GM12865 (cell line): ENCODE results near the gene PIP4K2A.
"Not testable (repeated sequence)": the region's sequence is repeated elsewhere in the genome, so short reads cannot be mapped to it uniquely, and the experiment has no call there.

ENCODE experiments used
- DNase-seq: peaks from one replicate; pipeline ENCODE4 v3.0.0; 2010; ENCODE audit warnings: low read depth
- H3K4me3 ChIP-seq: 2 replicates; pipeline ENCODE4 v1.5.1; 2011; ENCODE audit warnings: mild to moderate bottlenecking, low read depth, low read length, control low read depth
- TF ChIP-seq, protein P1 (sequence below): IDR thresholded peaks from 2 replicates; pipeline ENCODE4 v1.5.1; 2011; ENCODE audit warnings: low read length, control low read depth, low read depth, inconsistent platforms; ENCODE audit not compliant: insufficient read depth; ENCODE audit errors: missing control alignments

PIP4K2A gene

DNA sequence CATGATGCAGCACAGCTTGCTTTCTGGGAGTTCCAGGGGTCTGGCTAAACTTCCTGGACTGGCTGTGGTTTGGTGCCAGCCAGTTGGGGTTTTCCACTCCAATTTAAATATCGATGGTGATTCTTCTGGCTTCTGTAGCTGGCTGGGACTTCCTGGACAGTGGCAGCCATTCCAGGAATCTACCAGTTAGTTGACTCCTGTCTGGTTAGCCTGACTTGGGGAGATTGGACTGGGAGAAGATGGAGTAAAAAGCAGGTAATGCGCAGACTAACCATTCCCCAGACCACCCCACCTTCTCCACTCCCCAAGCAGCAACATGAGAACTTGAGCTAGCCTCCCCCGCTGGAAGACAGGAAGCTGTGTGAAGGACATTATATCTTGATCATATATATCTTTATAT lies 6.3 kb upstream of the PIP4K2A start:
- TF ChIP-seq, protein P1, sequence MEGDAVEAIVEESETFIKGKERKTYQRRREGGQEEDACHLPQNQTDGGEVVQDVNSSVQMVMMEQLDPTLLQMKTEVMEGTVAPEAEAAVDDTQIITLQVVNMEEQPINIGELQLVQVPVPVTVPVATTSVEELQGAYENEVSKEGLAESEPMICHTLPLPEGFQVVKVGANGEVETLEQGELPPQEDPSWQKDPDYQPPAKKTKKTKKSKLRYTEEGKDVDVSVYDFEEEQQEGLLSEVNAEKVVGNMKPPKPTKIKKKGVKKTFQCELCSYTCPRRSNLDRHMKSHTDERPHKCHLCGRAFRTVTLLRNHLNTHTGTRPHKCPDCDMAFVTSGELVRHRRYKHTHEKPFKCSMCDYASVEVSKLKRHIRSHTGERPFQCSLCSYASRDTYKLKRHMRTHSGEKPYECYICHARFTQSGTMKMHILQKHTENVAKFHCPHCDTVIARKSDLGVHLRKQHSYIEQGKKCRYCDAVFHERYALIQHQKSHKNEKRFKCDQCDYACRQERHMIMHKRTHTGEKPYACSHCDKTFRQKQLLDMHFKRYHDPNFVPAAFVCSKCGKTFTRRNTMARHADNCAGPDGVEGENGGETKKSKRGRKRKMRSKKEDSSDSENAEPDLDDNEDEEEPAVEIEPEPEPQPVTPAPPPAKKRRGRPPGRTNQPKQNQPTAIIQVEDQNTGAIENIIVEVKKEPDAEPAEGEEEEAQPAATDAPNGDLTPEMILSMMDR, result no peak
- H3K4me3 ChIP-seq, result no peak overlapping the region
- no peak for DNase-seq

DNA sequence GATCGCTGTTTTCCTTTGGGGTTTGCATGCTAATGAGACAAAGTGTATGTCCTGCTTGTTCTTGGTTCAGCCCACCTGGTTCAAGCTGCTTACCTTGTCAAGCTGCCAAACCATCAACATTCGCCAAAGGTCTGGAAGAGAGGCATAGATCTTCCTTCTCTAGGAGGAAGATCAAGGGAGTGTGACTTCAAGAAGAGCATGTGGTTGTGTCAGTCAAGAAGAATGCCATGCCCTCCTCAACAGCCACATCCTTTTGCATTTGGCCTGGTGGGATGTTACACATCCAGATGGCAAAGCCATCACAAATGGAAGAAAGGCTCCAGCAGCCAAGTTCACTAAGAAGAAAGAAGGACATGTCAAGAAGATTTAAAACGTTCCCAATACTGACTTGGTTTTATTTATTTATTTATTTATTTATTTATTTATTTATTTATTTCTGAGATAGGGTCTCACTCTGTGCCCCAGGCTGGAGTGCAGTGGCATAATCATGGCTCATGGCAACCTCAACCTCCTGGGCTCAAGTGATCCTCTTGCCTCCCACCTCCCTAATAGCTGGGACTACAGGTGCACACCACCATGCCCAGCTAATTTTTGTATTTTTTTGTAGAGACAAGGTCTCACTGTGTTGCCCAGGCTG lies 5.1 kb upstream of the PIP4K2A start:
- DNase-seq, result no peak
- TF ChIP-seq, protein P1, result no peak

DNA sequence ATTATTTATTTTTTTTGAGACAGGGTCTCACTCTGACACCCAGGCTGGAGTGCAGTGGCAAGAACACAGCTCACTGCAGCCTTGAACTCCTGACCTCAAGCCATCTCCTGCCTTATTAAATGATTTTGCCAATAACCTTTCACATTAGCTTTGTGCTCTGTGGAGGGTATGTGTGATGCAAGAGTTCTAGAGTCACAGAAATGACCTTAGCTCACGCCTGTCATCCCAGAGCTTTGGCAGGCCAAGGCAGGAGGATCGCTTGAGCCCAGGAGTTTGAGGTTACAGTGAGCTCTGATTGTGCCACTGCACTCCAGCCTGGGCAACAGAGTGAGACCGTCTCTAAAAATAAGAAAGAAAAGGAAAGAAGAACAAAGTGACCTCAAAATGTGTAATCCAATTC lies 4.3 kb upstream of the PIP4K2A start:
- not testable (repeated sequence) for H3K4me3 ChIP-seq, DNase-seq

More for the DNA sequence above, 5.1 kb upstream of the PIP4K2A start:
- H3K4me3 ChIP-seq, result no peak overlapping the region

DNA sequence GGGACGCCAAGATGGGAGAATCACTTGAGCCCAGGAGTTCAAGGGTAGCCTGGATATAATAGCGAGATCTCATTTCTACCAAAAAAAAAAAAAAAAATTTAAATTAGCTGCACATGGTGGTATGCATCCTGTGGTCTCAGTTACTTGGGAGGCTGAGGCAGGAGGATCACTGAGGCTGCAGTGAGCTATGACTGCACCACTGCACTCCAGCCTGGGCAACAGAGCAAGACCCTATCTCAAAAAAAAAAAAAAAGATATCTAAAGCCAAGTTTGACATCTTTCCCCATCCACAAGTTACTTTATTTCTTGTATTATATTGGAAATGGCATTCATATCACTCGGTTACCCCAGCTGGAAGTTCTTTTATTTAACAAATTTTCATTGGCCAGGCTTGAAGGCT lies 3.4 kb upstream of the PIP4K2A start:
- H3K4me3 ChIP-seq, result no peak overlapping the region
- DNase-seq, result no peak
- TF ChIP-seq, protein P1, result no peak

DNA sequence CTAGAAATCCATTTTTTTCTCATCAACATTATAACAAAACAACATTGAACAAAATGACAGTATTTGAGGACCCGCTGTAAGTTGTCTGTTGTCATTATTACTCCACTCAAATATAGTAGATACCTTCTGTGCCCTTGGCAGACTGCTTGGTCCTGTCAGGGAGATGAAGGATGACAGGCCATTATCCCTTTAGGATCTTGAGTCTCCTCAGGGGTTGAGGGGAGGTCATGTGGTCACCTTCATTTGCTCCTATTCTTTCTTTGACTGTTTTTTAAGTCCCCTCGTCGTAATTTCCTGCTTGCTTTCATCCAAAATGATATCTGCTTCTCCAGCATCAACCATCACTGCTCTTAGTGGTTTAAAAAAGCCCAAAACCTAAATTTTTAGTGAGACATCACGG lies 2.6 kb upstream of the PIP4K2A start:
- H3K4me3 ChIP-seq, result no peak overlapping the region
- no peak for DNase-seq
- TF ChIP-seq, protein P1, result no peak

DNA sequence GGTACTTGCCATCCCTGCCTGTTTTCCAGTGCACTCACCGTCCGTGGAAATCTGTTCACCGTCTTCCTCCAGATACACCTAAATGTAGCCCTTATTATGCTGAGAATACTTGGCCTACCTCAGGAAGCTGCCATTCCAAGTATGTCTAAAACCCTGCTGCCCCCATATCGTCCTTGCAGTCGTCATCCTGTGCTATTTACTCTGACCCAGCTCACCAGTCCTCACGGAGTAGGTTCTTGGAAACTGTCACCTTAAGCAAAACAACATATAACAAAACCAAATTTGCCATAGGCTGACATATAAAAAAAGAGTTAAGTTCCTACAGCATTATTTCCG lies 880 bp upstream of the PIP4K2A start:
- TF ChIP-seq, protein P1, result no peak
- no peak for DNase-seq
- peak overlapping the region; percentile 74 for H3K4me3 ChIP-seq

DNA sequence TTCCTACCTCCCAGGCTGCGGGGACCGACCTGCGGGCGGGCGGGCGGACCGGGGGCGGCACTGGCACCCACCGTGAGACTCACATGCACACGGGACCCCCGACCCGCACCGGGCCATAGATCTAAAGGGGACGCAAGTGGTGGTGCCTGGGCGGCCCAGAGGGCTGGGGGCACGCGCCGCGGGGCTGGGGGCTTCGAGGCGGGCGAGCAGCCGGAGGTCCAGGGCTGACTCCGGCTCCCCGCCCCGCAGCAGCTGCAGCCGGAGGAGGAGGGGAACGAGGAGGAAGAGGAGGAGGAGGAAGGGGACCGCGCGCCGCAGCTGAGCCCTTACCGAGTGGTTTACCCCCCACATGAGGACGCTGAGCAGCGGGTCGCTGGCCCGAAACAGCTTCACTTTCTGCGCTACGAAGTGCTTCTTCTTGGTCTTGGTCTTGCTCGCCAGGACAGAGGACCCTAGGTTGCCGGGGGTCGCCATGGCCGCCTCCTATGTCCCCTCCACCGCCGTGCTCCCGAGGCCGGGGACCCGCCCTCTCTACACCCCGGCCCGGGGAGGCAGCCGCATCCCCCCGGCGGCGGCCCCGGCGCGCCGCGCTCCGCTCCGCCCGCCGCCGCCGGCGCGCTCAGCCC lies 412 bp downstream of the PIP4K2A start:
- peak overlapping the region; percentile 98 for H3K4me3 ChIP-seq
- TF ChIP-seq, protein P1, result no peak
- DNase-seq, result peak; percentile 65
